ENCODE data around the gene PBX3.

Gene PBX3

GRCh38 chr9:125972012-125972729 lies 225.0 kb downstream of the PBX3 start:
- Histone ChIP-seq H3K9me3 (ENCODE audit: control insufficient read depth, low read length) (no peaks in the 10 kb centered on the region), H3K4me3 (ENCODE audit: extremely low read depth, insufficient read depth, low read length, poor library complexity, severe bottlenecking) (no peak overlapping the region), H3K4me1 (ENCODE audit: control insufficient read depth, insufficient read depth, low read length, poor library complexity, severe bottlenecking) (no peaks in the 10 kb centered on the region), H3K27ac (ENCODE audit: low read depth, low read length, severe bottlenecking) (no peak overlapping the region), H3K36me3 (ENCODE audit: control insufficient read depth, insufficient read depth, low read length) (no peaks in the 10 kb centered on the region)
- 90 to 92% methylated on average over 12 of the region's 12 CpGs for WGBS, 2 experiments (ENCODE audit: insufficient coverage in 2 of 2)

GRCh38 chr9:125973547-125973946 lies 226.4 kb downstream of the PBX3 start:
- H3K27ac ChIP-seq (ENCODE audit: low read depth, low read length, severe bottlenecking): no peak overlapping the region
- H3K4me3 ChIP-seq (ENCODE audit: extremely low read depth, insufficient read depth, low read length, poor library complexity, severe bottlenecking): no peak overlapping the region
- H3K36me3 ChIP-seq (ENCODE audit: control insufficient read depth, insufficient read depth, low read length): no peaks in the 10 kb centered on the region
- H3K4me1 ChIP-seq (ENCODE audit: control insufficient read depth, insufficient read depth, low read length, poor library complexity, severe bottlenecking): no peaks in the 10 kb centered on the region
- no peaks in the 10 kb centered on the region for H3K9me3 ChIP-seq (ENCODE audit: control insufficient read depth, low read length)
- 94% methylated on average over 8 of the region's 10 CpGs for WGBS, 2 experiments (ENCODE audit: insufficient coverage in 2 of 2)

GRCh38 chr9:125974705-125975104 lies 227.5 kb downstream of the PBX3 start:
- no peaks in the 10 kb centered on the region for H3K9me3 ChIP-seq (ENCODE audit: control insufficient read depth, low read length)
- no peaks in the 10 kb centered on the region for H3K36me3 ChIP-seq (ENCODE audit: control insufficient read depth, insufficient read depth, low read length)
- H3K27ac ChIP-seq (ENCODE audit: low read depth, low read length, severe bottlenecking): no peak overlapping the region
- WGBS, 2 experiments (ENCODE audit: insufficient coverage in 2 of 2): 90% methylated on average over 2 to 3 of the region's 4 CpGs
- no peaks in the 10 kb centered on the region for H3K4me1 ChIP-seq (ENCODE audit: control insufficient read depth, insufficient read depth, low read length, poor library complexity, severe bottlenecking)
- no peak overlapping the region for H3K4me3 ChIP-seq (ENCODE audit: extremely low read depth, insufficient read depth, low read length, poor library complexity, severe bottlenecking)

DNA sequence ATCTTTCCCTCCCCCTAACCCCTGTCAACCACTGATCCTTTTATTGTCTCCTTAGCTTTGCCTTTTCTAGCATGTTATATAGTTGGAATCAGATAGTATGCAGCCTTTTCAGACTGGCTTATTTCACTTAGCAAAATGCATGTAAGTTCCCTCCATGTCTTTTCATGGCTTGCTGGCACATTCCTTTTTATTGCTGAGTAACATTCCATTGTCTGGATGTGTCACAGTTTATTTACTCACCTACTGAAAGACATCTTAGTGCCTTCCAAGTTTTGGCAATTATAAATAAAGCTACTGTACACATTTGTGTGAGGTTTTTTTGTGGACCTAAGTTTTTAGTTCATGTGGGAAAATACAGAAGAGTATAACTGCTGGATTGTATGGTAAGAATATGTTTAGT lies 230.1 kb downstream of the PBX3 start:
- H3K4me1 ChIP-seq (ENCODE audit: control insufficient read depth, insufficient read depth, low read length, poor library complexity, severe bottlenecking): no peaks in the 10 kb centered on the region
- no peaks in the 10 kb centered on the region for H3K36me3 ChIP-seq (ENCODE audit: control insufficient read depth, insufficient read depth, low read length)
- H3K9me3 ChIP-seq (ENCODE audit: control insufficient read depth, low read length): no peaks in the 10 kb centered on the region
- H3K4me3 ChIP-seq (ENCODE audit: extremely low read depth, insufficient read depth, low read length, poor library complexity, severe bottlenecking): no peak overlapping the region
- no peak overlapping the region for H3K27ac ChIP-seq (ENCODE audit: low read depth, low read length, severe bottlenecking)

DNA sequence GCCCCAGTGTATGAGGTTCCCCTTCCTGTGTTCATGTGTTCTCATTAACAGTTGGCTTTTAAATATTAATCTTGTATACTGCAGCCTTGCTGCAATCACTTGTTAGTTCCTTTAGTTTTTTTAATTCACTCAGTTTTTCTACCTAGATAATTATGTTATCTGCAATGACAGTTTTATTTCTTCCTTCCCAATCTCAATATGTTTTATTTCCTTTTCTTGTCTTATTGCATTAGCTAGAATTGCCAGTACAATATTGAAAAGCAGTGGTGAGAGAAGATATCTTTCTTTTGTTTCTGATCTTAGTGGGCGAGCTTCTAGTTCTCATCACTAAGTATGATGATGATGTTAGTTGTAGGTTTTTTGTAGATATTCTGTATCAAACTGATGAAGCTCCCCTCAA lies 232.2 kb downstream of the PBX3 start:
- Histone ChIP-seq H3K9me3 (ENCODE audit: control insufficient read depth, low read length) (no peaks in the 10 kb centered on the region), H3K36me3 (ENCODE audit: control insufficient read depth, insufficient read depth, low read length) (no peaks in the 10 kb centered on the region), H3K4me1 (ENCODE audit: control insufficient read depth, insufficient read depth, low read length, poor library complexity, severe bottlenecking) (no peaks in the 10 kb centered on the region), H3K4me3 (ENCODE audit: extremely low read depth, insufficient read depth, low read length, poor library complexity, severe bottlenecking) (no peak overlapping the region), H3K27ac (ENCODE audit: low read depth, low read length, severe bottlenecking) (no peak overlapping the region)
- 100% methylated on average over 1 of the region's 1 CpG; no CpG with 5 or more reads in 1 of the 2 experiments for WGBS, 2 experiments (ENCODE audit: insufficient coverage in 2 of 2)

DNA sequence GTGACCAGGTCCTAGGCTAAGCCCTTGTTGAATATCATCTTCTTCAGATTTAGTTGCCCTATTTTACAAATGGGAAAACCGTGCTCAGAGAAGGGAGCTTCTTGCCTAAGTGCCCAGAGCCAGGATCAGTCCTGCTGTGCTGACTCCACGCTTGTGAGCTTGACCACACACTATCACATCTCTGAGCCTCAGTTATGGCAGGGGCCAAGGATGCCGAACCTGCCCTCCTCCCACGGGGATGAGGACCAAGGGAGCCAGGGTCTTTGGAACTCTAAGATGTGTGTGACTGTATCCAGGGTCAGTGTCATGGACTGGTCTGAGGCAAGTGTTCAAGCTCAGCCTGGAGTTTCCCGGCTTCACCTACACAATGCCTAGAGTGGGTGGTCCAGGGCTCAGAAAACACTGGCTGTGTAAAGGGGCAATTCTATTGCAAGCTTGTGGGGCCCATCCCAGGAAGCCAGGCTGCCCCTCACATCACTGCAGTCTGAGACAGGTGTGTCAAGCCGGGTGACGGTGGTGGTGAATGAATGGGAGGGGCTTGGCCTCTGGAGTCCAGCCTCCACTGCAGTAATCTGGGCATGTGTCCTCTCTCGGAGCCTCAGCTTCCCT lies 235.7 kb downstream of the PBX3 start:
- no peak overlapping the region for H3K27ac ChIP-seq (ENCODE audit: low read depth, low read length, severe bottlenecking)
- WGBS, 2 experiments (ENCODE audit: insufficient coverage in 2 of 2): 81 to 92% methylated on average over 3 to 4 of the region's 8 CpGs
- H3K36me3 ChIP-seq (ENCODE audit: control insufficient read depth, insufficient read depth, low read length): no peaks in the 10 kb centered on the region
- no peak overlapping the region for H3K4me3 ChIP-seq (ENCODE audit: extremely low read depth, insufficient read depth, low read length, poor library complexity, severe bottlenecking)
- H3K9me3 ChIP-seq (ENCODE audit: control insufficient read depth, low read length): no peaks in the 10 kb centered on the region
- no peaks in the 10 kb centered on the region for H3K4me1 ChIP-seq (ENCODE audit: control insufficient read depth, insufficient read depth, low read length, poor library complexity, severe bottlenecking)

DNA sequence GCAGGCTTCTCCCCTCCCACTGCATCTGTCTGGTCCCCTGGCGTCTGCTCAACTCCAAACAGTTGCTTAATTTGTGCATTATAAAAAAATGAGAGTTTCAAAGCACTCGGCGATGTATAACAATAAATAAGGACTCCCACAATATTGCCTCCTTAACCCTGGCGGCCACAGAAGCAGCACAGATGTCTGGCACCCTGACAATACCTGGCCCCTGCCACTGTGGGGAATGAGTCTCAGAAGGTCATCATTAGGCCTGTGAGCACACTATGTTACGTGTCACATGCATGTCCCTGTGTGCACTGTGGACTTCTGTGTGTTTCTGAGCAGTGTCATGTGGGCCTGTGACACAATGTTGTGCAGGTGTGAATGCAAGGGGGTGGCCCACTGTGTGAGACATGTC lies 236.5 kb downstream of the PBX3 start:
- Histone ChIP-seq H3K4me1 (ENCODE audit: control insufficient read depth, insufficient read depth, low read length, poor library complexity, severe bottlenecking) (no peaks in the 10 kb centered on the region), H3K27ac (ENCODE audit: low read depth, low read length, severe bottlenecking) (no peak overlapping the region), H3K36me3 (ENCODE audit: control insufficient read depth, insufficient read depth, low read length) (no peaks in the 10 kb centered on the region), H3K4me3 (ENCODE audit: extremely low read depth, insufficient read depth, low read length, poor library complexity, severe bottlenecking) (no peak overlapping the region), H3K9me3 (ENCODE audit: control insufficient read depth, low read length) (no peaks in the 10 kb centered on the region)
- 88 to 91% methylated on average over 2 to 4 of the region's 5 CpGs for WGBS, 2 experiments (ENCODE audit: insufficient coverage in 2 of 2)

- Histone ChIP-seq H3K9me3 (ENCODE audit: control insufficient read depth, low read length) (no peaks in the 10 kb centered on the region), H3K27ac (ENCODE audit: low read depth, low read length, severe bottlenecking) (no peak overlapping the region), H3K4me1 (ENCODE audit: control insufficient read depth, insufficient read depth, low read length, poor library complexity, severe bottlenecking) (no peaks in the 10 kb centered on the region), H3K4me3 (ENCODE audit: extremely low read depth, insufficient read depth, low read length, poor library complexity, severe bottlenecking) (no peak overlapping the region), H3K36me3 (ENCODE audit: control insufficient read depth, insufficient read depth, low read length) (no peaks in the 10 kb centered on the region)
- WGBS, 2 experiments (ENCODE audit: insufficient coverage in 2 of 2): 84 to 89% methylated on average over 1 to 2 of the region's 2 CpGs
These were observed 237.3 kb downstream of the PBX3 start for GRCh38 chr9:125984461-125984860.

DNA sequence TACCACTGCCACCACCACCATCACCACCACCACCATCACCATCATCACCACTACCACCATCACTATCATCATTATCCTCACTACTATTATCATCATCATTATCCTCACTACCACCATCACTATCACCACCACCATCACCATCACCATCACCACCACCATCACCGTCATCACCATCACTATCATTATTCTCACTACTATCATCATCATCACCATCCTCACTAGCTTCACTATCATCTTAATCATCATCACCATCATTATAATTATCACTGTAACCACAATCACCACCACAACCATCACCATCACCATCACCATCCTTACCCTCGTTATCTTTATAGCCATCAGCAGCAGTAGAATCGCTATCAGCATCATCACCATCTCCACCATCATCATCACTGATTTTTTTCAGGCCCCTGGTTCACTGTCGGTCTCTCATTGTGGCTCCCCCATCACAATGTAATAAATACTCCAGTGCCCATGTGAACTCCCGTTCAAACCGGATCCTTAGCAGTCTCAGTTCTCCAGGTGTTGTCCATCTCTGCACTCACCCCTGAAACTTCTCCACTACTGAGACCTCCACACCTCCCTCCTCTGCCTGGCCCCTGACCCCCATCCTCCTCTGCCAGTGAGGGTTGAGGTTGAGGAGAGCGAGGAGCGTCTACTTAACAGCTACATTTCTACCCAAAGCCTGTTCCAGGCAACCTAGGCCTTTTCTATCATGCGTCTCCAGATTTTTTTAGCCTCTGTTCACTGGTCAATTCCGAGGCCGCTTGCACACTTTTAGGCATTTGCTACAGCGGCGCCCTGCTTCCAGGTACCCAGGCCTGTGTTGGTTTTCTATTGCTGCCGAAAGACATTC lies 238.2 kb downstream of the PBX3 start:
- WGBS, 2 experiments (ENCODE audit: insufficient coverage in 2 of 2): 88 to 96% methylated on average over 12 to 14 of the region's 14 CpGs
- Histone ChIP-seq H3K27ac (ENCODE audit: low read depth, low read length, severe bottlenecking) (no peak overlapping the region), H3K4me1 (ENCODE audit: control insufficient read depth, insufficient read depth, low read length, poor library complexity, severe bottlenecking) (no peaks in the 10 kb centered on the region), H3K4me3 (ENCODE audit: extremely low read depth, insufficient read depth, low read length, poor library complexity, severe bottlenecking) (no peak overlapping the region), H3K36me3 (ENCODE audit: control insufficient read depth, insufficient read depth, low read length) (no peaks in the 10 kb centered on the region), H3K9me3 (ENCODE audit: control insufficient read depth, low read length) (no peaks in the 10 kb centered on the region)

GRCh38 chr9:125985998-125986655 lies 239.0 kb downstream of the PBX3 start:
- WGBS, 2 experiments (ENCODE audit: insufficient coverage in 2 of 2): 86 to 91% methylated on average over 15 of the region's 17 CpGs
- Histone ChIP-seq H3K4me3 (ENCODE audit: extremely low read depth, insufficient read depth, low read length, poor library complexity, severe bottlenecking) (no peak overlapping the region), H3K36me3 (ENCODE audit: control insufficient read depth, insufficient read depth, low read length) (no peaks in the 10 kb centered on the region), H3K9me3 (ENCODE audit: control insufficient read depth, low read length) (no peaks in the 10 kb centered on the region), H3K4me1 (ENCODE audit: control insufficient read depth, insufficient read depth, low read length, poor library complexity, severe bottlenecking) (no peaks in the 10 kb centered on the region), H3K27ac (ENCODE audit: low read depth, low read length, severe bottlenecking) (no peak overlapping the region)

Measured in mesodermal cell (in vitro differentiated cells).